Kasumi-1 (cell line): Measurements from ENCODE around the gene MAGI2.

Source experiments
- DNase-seq, 2 experiments: peaks; one replicate each; lab custom pipeline; 2025; lab: John Stamatoyannopoulos, UW

The MAGI2 gene

GRCh38 chr7:78720066-78720465 is 733.4 kb downstream of the MAGI2 start:
- DNase-seq = no peak

GRCh38 chr7:78718212-78718611 is 735.3 kb downstream of the MAGI2 start:
- no peak for DNase-seq

- no peak for DNase-seq
Observed at GRCh38 chr7:78716876-78717275, 736.6 kb downstream of the MAGI2 start.

- DNase-seq = no peak
Observed at GRCh38 chr7:78714356-78714755, 739.1 kb downstream of the MAGI2 start.

- no peak for DNase-seq
Observed at GRCh38 chr7:78712111-78712510, 741.4 kb downstream of the MAGI2 start.

GRCh38 chr7:78709658-78710057 is 743.8 kb downstream of the MAGI2 start:
- no peak for DNase-seq

GRCh38 chr7:78704504-78704903 is 749.0 kb downstream of the MAGI2 start:
- DNase-seq = no peak

GRCh38 chr7:78703391-78703790 is 750.1 kb downstream of the MAGI2 start:
- no peak for DNase-seq

- DNase-seq = no peak
Observed at GRCh38 chr7:78702770-78703169, 750.7 kb downstream of the MAGI2 start.

- DNase-seq = no peak
Observed at GRCh38 chr7:78695826-78696225, 757.6 kb downstream of the MAGI2 start.

GRCh38 chr7:78691584-78691983 is 761.9 kb downstream of the MAGI2 start:
- no peak for DNase-seq

GRCh38 chr7:78690174-78690573 is 763.3 kb downstream of the MAGI2 start:
- no peak for DNase-seq

GRCh38 chr7:78688376-78688775 is 765.1 kb downstream of the MAGI2 start:
- no peak for DNase-seq

- DNase-seq = no peak
Observed at GRCh38 chr7:78686189-78686588, 767.3 kb downstream of the MAGI2 start.

- no peak for DNase-seq
Observed at GRCh38 chr7:78684201-78684600, 769.3 kb downstream of the MAGI2 start.

- DNase-seq = no peak
Observed at GRCh38 chr7:78683566-78683965, 769.9 kb downstream of the MAGI2 start.

- DNase-seq = no peak
Observed at GRCh38 chr7:78679112-78679876, 774.2 kb downstream of the MAGI2 start.

GRCh38 chr7:78677391-78677790 is 776.1 kb downstream of the MAGI2 start:
- no peak for DNase-seq

- no peak for DNase-seq
Observed at GRCh38 chr7:78675511-78675910, 778.0 kb downstream of the MAGI2 start.

- DNase-seq = no peak
Observed at GRCh38 chr7:78673272-78673671, 780.2 kb downstream of the MAGI2 start.

- DNase-seq = no peak
Observed at GRCh38 chr7:78662939-78663338, 790.5 kb downstream of the MAGI2 start.

- no peak for DNase-seq
Observed at GRCh38 chr7:78649976-78650375, 803.5 kb downstream of the MAGI2 start.

GRCh38 chr7:78649236-78649635 is 804.2 kb downstream of the MAGI2 start:
- no peak for DNase-seq

- no peak for DNase-seq
Observed at GRCh38 chr7:78642751-78643150, 810.7 kb downstream of the MAGI2 start.
